HepG2 (cell line): ENCODE data around the gene TK2.

Experiments used
- CHCHD3 ChIP-seq: sonication (generic); formaldehyde crosslinking; IDR thresholded peaks from 2 replicates; pipeline ENCODE4 v1.8.0; 2022; ENCODE audit warnings: mild to moderate bottlenecking, missing genetic modification reagents, moderate library complexity
- GTF2F1 ChIP-seq: fragments of 150-350 bp; IDR thresholded peaks from 2 replicates; pipeline ENCODE4 v1.6.1; 2014; ENCODE audit warnings: low read length
- POLR2A ChIP-seq, 2 experiments: IDR thresholded peaks; 2 replicates each; pipeline ENCODE4 v1.6.1; 2011; ENCODE audit warnings: low read depth in 2 of 2, low read length in 2 of 2, mild to moderate bottlenecking in 1 of 2, moderate library complexity in 1 of 2; ENCODE audit not compliant: insufficient read depth in 1 of 2
- ZMAT3 ChIP-seq: sonication (generic); formaldehyde crosslinking; conservative IDR thresholded peaks from 2 replicates; pipeline ENCODE4 v1.7.0; 2021; ENCODE audit warnings: missing genetic modification reagents
- ZNF10 ChIP-seq: sonication (generic); formaldehyde crosslinking; IDR thresholded peaks from 2 replicates; pipeline ENCODE4 v1.4.0; 2020; ENCODE audit warnings: mild to moderate bottlenecking, low read depth, missing genetic modification reagents, borderline replicate concordance
- ZNF232 ChIP-seq: sonication (generic); formaldehyde crosslinking; IDR thresholded peaks from 2 replicates; pipeline ENCODE4 v1.4.0; 2020; ENCODE audit warnings: missing genetic modification reagents, borderline replicate concordance
- ZNF274 ChIP-seq: sonication (generic); formaldehyde crosslinking; IDR thresholded peaks from 2 replicates; pipeline ENCODE4 v1.5.1; 2020; ENCODE audit warnings: mild to moderate bottlenecking, missing genetic modification reagents
- ZNF3 ChIP-seq: IDR thresholded peaks from 2 replicates; pipeline ENCODE4 v1.7.0; 2017; ENCODE audit warnings: inconsistent platforms
- ZNF431 ChIP-seq: sonication (generic); formaldehyde crosslinking; IDR thresholded peaks from 2 replicates; pipeline ENCODE4 v1.9.0; 2022; ENCODE audit warnings: missing genetic modification reagents, low read depth, mild to moderate bottlenecking, borderline replicate concordance
- ZNF432 ChIP-seq: sonication (generic); formaldehyde crosslinking; IDR thresholded peaks from 2 replicates; pipeline ENCODE4 v1.5.0; 2020; ENCODE audit warnings: missing genetic modification reagents, mild to moderate bottlenecking, borderline replicate concordance
- TF ChIP-seq, protein P1 (sequence below): IDR thresholded peaks from 2 replicates; pipeline ENCODE4 v1.6.1; 2016; ENCODE audit warnings: missing genetic modification reagents, missing compliant biosample characterization
- TF ChIP-seq, protein P2 (sequence below): sonication (generic); formaldehyde crosslinking; IDR thresholded peaks from 2 replicates; pipeline ENCODE4 v1.5.0; 2020; ENCODE audit warnings: mild to moderate bottlenecking, missing genetic modification reagents, moderate library complexity
- TF ChIP-seq, protein P3 (sequence below): IDR thresholded peaks from 2 replicates; pipeline ENCODE4 v1.6.1; 2012; ENCODE audit warnings: inconsistent platforms

DNA sequence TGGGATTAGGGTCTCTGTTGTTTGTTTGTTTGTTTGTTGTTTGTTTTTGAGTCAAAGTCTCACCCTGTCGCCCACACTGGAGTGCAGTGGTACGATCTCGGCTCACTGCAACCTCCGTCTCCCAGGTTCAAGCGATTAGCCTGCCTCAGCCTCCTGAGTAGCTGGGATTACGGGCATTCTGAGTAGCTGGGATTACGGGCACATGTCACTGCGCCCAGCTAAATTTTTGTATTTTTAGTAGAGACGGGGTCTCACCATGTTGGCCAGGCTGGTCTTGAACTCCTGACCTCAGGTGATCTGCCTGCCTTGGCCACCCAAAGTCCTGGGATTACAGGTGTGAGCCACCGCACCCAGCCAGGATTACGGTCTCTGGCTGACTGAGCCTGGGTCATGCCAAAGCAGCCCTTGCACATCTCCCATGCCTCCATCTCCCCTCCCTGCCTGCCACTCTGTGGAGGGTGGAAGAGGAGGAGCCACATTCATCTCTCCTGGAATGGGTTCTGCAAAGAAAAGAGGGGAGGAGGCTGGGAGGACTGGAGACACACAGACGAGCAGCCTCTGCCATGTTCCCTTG is 63.6 kb downstream of the TK2 start:
- TF ChIP-seq CHCHD3 (CRISPR knock-in tag) (no peak), ZNF431 (CRISPR knock-in tag) (no peak), GTF2F1 (no peak), ZNF10 (CRISPR knock-in tag) (no peak), POLR2A (IDR thresholded peaks at IDR 0.05; ENCODE audit: insufficient read depth in 1 of 2, low read depth in 2 of 2, low read length in 2 of 2) (no peak), ZNF432 (no peak), ZMAT3 (CRISPR knock-in tag) (no peak), ZNF3 (no peak), ZNF274 (CRISPR knock-in tag) (no peak), ZNF232 (CRISPR knock-in tag) (no peak)
- TF ChIP-seq, protein P1, sequence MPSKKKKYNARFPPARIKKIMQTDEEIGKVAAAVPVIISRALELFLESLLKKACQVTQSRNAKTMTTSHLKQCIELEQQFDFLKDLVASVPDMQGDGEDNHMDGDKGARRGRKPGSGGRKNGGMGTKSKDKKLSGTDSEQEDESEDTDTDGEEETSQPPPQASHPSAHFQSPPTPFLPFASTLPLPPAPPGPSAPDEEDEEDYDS (CRISPR knock-in tag): no peak
- TF ChIP-seq, protein P2, sequence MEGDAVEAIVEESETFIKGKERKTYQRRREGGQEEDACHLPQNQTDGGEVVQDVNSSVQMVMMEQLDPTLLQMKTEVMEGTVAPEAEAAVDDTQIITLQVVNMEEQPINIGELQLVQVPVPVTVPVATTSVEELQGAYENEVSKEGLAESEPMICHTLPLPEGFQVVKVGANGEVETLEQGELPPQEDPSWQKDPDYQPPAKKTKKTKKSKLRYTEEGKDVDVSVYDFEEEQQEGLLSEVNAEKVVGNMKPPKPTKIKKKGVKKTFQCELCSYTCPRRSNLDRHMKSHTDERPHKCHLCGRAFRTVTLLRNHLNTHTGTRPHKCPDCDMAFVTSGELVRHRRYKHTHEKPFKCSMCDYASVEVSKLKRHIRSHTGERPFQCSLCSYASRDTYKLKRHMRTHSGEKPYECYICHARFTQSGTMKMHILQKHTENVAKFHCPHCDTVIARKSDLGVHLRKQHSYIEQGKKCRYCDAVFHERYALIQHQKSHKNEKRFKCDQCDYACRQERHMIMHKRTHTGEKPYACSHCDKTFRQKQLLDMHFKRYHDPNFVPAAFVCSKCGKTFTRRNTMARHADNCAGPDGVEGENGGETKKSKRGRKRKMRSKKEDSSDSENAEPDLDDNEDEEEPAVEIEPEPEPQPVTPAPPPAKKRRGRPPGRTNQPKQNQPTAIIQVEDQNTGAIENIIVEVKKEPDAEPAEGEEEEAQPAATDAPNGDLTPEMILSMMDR: no peak
- TF ChIP-seq, protein P3, sequence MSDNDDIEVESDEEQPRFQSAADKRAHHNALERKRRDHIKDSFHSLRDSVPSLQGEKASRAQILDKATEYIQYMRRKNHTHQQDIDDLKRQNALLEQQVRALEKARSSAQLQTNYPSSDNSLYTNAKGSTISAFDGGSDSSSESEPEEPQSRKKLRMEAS: no peak
